GM19099 (cell line): ENCODE measurements around the gene PDZRN3.

Source experiments
- POLR2A ChIP-seq: IDR thresholded peaks from 3 replicates; pipeline ENCODE4 v1.6.1; 2011; ENCODE audit warnings: low read depth; ENCODE audit not compliant: insufficient read length; ENCODE audit errors: extremely low read depth

PDZRN3 gene

GRCh38 chr3:73529308-73530021 lies 95.3 kb downstream of the PDZRN3 start:
- no peak for TF ChIP-seq POLR2A

GRCh38 chr3:73525591-73525990 lies 99.2 kb downstream of the PDZRN3 start:
- no peak for TF ChIP-seq POLR2A

- TF ChIP-seq POLR2A: no peak
These were observed 101.1 kb downstream of the PDZRN3 start for GRCh38 chr3:73523661-73524060.

GRCh38 chr3:73521734-73522336 lies 102.9 kb downstream of the PDZRN3 start:
- no peak for TF ChIP-seq POLR2A

GRCh38 chr3:73520931-73521461 lies 103.7 kb downstream of the PDZRN3 start:
- no peak for TF ChIP-seq POLR2A

- TF ChIP-seq POLR2A: no peak
These were observed 108.1 kb downstream of the PDZRN3 start for GRCh38 chr3:73516631-73517030.

- no peak for TF ChIP-seq POLR2A
These were observed 111.5 kb downstream of the PDZRN3 start for GRCh38 chr3:73513260-73513659.

GRCh38 chr3:73511571-73512525 lies 112.9 kb downstream of the PDZRN3 start:
- TF ChIP-seq POLR2A: no peak

GRCh38 chr3:73510784-73511183 lies 114.0 kb downstream of the PDZRN3 start:
- TF ChIP-seq POLR2A: no peak

GRCh38 chr3:73510334-73510733 lies 114.4 kb downstream of the PDZRN3 start:
- TF ChIP-seq POLR2A: no peak

- TF ChIP-seq POLR2A: no peak
These were observed 114.9 kb downstream of the PDZRN3 start for GRCh38 chr3:73509816-73510215.

GRCh38 chr3:73509066-73509465 lies 115.7 kb downstream of the PDZRN3 start:
- TF ChIP-seq POLR2A: no peak

GRCh38 chr3:73508330-73508954 lies 116.3 kb downstream of the PDZRN3 start:
- TF ChIP-seq POLR2A: no peak

GRCh38 chr3:73504852-73505251 lies 119.9 kb downstream of the PDZRN3 start:
- no peak for TF ChIP-seq POLR2A

- no peak for TF ChIP-seq POLR2A
These were observed 120.5 kb downstream of the PDZRN3 start for GRCh38 chr3:73504239-73504638.
